Osteocyte (in vitro differentiated cells): ENCODE measurements around the gene NAT16. TPM values are rescaled to one million over a fixed set of nuclear protein-coding genes. Genes with fewer than 3 reads are reported as not detected.

Experiments
- DNase-seq: peaks from one replicate; pipeline ENCODE4 v3.0.0; 2021; ENCODE audit warnings: mixed read lengths; ENCODE audit not compliant: unreplicated experiment; ENCODE audit errors: extremely low spot score
- H3K27ac Mint-ChIP-seq: one replicate; pipeline ENCODE4 v1.8.0; 2021; ENCODE audit warnings: mild to moderate bottlenecking, mixed read lengths; ENCODE audit not compliant: unreplicated experiment
- H3K27me3 Mint-ChIP-seq: one replicate; pipeline ENCODE4 v1.8.0; 2021; ENCODE audit warnings: mixed read lengths; ENCODE audit not compliant: unreplicated experiment
- H3K36me3 Mint-ChIP-seq: one replicate; pipeline ENCODE4 v1.8.0; 2021; ENCODE audit warnings: mixed read lengths; ENCODE audit not compliant: unreplicated experiment
- H3K4me1 Mint-ChIP-seq: one replicate; pipeline ENCODE4 v1.8.0; 2021; ENCODE audit warnings: mixed read lengths; ENCODE audit not compliant: unreplicated experiment
- H3K4me3 Mint-ChIP-seq: one replicate; pipeline ENCODE4 v1.8.0; 2021; ENCODE audit warnings: mild to moderate bottlenecking, moderate library complexity, mixed read lengths; ENCODE audit not compliant: unreplicated experiment
- H3K9me3 Mint-ChIP-seq: one replicate; pipeline ENCODE4 v1.8.0; 2021; ENCODE audit warnings: mixed read lengths; ENCODE audit not compliant: unreplicated experiment
- total RNA-seq: library from RNA; stranded (reverse); gene quantifications from 2 replicates; pipeline ENCODE4 v1.2.1, GENCODE V29; 2021
- TF ChIP-seq, protein P1 (sequence below): fragments of 200-600 bp; sonication (generic); IDR thresholded peaks from 2 replicates; pipeline ENCODE4 v1.5.0; 2021; ENCODE audit warnings: antibody characterized with exemption, mild to moderate bottlenecking, moderate library complexity

NAT16 gene
- total RNA-seq, 1 donor from 2014 or later: 0.16 TPM

DNA sequence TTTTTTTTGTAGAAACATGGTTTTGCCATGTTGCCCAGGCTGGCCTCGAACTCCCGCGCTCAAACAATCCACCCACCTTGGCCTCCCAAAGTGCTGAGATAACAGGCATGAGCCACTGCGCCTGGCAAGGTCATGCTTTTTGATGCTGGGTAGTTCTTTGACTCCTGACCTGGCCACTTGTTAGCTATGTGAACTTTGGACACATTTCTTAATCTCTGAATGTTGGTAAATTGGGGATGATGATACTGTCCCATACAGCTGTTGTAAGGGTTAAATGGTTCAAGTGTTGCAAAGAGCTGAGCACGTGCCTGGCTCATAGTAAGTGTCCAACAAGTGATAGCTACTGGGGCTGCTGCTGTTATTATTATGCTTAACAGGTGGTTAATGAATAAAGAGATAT lies 40.2 kb upstream of the NAT16 start:
- H3K27ac Mint-ChIP-seq: no peak overlapping the region
- no peaks in the 10 kb centered on the region for H3K27me3 Mint-ChIP-seq
- peaks cover 35% of the 10 kb centered on the region for H3K4me1 Mint-ChIP-seq
- TF ChIP-seq, protein P1, sequence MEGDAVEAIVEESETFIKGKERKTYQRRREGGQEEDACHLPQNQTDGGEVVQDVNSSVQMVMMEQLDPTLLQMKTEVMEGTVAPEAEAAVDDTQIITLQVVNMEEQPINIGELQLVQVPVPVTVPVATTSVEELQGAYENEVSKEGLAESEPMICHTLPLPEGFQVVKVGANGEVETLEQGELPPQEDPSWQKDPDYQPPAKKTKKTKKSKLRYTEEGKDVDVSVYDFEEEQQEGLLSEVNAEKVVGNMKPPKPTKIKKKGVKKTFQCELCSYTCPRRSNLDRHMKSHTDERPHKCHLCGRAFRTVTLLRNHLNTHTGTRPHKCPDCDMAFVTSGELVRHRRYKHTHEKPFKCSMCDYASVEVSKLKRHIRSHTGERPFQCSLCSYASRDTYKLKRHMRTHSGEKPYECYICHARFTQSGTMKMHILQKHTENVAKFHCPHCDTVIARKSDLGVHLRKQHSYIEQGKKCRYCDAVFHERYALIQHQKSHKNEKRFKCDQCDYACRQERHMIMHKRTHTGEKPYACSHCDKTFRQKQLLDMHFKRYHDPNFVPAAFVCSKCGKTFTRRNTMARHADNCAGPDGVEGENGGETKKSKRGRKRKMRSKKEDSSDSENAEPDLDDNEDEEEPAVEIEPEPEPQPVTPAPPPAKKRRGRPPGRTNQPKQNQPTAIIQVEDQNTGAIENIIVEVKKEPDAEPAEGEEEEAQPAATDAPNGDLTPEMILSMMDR: no peak
- H3K9me3 Mint-ChIP-seq: no peaks in the 10 kb centered on the region
- H3K36me3 Mint-ChIP-seq: peaks cover 21% of the 10 kb centered on the region
- no peak overlapping the region for H3K4me3 Mint-ChIP-seq
- DNase-seq: no peak

DNA sequence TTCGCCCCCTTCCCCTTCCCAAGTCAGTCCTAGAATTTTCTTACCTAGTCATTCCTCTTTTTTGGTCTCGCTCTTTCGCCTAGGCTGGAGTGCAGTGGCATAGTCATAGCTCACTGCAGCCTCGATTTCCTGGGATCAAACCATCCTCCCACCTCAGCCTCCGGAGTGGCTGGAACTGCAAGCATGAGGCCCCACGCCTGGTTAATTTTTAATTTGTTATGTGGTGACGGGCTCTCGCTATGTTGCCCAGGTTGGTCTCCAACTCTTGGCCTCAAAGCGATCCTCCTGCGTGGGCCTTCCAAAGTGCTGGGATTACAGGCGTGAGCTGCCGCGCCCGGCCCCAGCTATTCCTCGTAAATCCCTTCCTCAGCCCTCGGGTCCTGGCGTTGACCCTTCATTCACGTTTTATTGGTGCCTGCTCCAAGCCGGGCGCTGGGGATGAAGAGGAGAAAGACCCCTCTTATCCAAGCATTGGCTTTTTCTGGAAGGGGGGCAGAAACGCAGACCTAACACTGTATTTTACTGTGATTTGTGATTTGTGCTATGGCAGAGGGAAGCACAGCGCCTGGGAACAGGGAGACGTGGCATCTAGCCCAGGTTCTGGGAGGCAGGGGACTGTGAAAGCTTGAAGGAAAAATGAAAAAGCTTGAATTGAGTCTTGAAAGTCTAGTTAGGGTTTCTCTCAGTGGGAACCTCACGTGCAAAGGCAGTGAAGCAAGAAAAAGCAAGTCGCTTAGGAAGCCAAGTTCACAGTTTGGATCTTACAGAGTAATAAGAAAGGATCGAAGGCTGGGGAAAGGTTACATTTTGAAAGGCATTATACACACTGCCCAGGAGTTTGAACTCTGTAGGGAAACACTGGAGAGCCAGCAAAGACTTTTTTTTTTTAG lies 38.4 kb upstream of the NAT16 start:
- H3K4me3 Mint-ChIP-seq: peak overlapping the region; percentile 98
- no peaks in the 10 kb centered on the region for H3K9me3 Mint-ChIP-seq
- TF ChIP-seq, protein P1: no peak
- DNase-seq: no peak
- peaks cover 41% of the 10 kb centered on the region for H3K4me1 Mint-ChIP-seq
- no peaks in the 10 kb centered on the region for H3K27me3 Mint-ChIP-seq
- H3K36me3 Mint-ChIP-seq: peaks cover 10% of the 10 kb centered on the region
- H3K27ac Mint-ChIP-seq: peak overlapping the region; percentile 88

DNA sequence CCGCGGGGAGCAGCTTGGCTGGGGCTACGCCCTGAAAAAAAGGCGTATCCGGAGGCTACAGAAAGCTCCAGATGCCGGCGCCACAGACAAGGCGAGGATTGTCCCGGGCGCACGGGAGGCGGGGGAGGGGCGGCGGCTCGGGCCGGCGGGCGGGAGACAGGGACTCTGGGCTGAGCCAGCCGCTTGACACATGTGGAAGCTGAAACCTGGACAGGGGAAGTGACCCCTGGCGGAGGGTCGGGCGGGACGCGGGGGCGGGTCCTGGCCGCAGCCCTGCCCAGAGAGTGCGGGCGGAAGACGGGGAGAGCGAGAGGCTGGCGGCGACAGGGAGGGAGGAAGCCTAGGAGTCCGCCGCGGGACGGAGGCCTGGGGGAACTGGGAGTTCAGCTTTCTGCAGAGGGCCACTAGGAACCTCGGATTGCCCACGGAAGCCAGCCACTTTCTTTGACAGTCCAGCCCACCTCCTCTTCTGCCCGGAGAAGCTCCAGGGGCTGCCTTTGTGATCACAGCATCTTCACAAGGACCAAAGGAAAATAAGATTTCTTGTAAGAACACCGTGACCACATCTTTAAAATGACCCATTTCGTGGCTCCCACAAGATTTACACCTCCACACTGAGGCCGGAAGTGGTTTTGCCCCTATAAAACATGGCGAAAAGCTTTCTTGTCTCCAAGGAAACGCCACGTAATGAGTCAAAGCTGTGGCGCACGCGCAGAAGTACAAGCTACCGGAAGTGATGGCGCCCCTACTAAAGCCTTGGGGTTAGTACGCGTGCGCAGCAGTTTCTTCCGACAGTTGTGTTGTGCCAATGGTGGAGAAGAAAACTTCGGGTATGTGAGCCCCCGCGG lies 37.5 kb upstream of the NAT16 start, which contains the start of the genes PLOD3 and ZNHIT1:
Gene PLOD3 (minus strand): TSS at position 194 of the 848 bp plus-strand sequence. CDS start 307 bp downstream, outside the sequence.
Gene ZNHIT1 (plus strand): TSS at position 778 of the 848 bp plus-strand sequence. CDS start 31 bp downstream, at position 809.
- peak within 1 kb of the TSS; percentile 98 for H3K4me3 Mint-ChIP-seq
- H3K4me1 Mint-ChIP-seq: peaks cover 41% of the 10 kb centered on the region
- peaks cover 10% of the 10 kb centered on the region for H3K36me3 Mint-ChIP-seq
- no peaks in the 10 kb centered on the region for H3K9me3 Mint-ChIP-seq
- peak within 1 kb of the TSS; percentile 88 for H3K27ac Mint-ChIP-seq
- DNase-seq: peak; percentile 97
- no peaks in the 10 kb centered on the region for H3K27me3 Mint-ChIP-seq
- TF ChIP-seq, protein P1: no peak

DNA sequence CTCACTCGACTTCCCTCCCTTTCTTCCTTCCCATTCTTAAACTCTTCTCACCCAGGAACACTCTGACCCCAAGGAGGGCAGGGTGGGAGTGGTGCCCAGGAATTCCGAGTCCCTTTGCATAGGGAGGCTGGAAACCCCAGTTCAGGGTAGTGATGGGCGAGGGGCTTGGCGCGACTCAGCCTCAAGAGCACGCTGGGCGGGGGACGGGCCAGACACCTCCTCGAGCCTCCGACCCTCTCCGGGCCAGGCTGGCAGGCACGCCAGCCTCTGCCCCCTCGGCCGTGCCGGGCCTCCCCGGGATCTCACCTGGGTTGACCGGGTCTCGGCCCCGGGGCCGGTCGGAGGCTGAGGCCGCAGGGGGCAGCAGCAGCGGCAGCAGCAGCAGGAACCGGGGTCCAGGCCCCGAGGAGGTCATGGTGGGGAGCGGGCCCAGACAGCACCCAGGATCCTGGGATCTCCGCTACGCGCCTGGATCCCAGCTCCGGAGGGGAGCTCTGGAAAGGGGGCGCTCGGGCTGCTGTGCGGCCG lies 36.8 kb upstream of the NAT16 start:
- H3K4me3 Mint-ChIP-seq: peak overlapping the region; percentile 98
- no peaks in the 10 kb centered on the region for H3K27me3 Mint-ChIP-seq
- peaks cover 40% of the 10 kb centered on the region for H3K4me1 Mint-ChIP-seq
- peaks cover 7% of the 10 kb centered on the region for H3K36me3 Mint-ChIP-seq
- TF ChIP-seq, protein P1: no peak
- H3K9me3 Mint-ChIP-seq: no peaks in the 10 kb centered on the region
- DNase-seq: no peak
- peak overlapping the region; percentile 88 for H3K27ac Mint-ChIP-seq
